Mesenteric fat pad (tissue), 1 donor: ENCODE measurements around the gene FBXW12. TPM values are rescaled to one million over a fixed set of nuclear protein-coding genes. Genes with fewer than 3 reads are reported as not detected.

Experiments used
- DNase-seq: peaks from one replicate; pipeline ENCODE4 v3.0.0-alpha.2; 2020; ENCODE audit warnings: low spot score
- total RNA-seq: library from RNA; stranded (reverse); fragmentation: NEBNext Ultra II Directional; extraction: Animal tissue kit (Norgen Biotek cat#: 25700); gene quantifications from one replicate; pipeline ENCODE4 v1.2.1, GENCODE V29; 2021
- donor health status: DM: yes; HTN: yes; CAD: no.

FBXW12 gene
- total RNA-seq, 1 donor from 2014 or later: not detected

GRCh38 chr3:48419149-48419548 lies 47.1 kb downstream of the FBXW12 start:
- DNase-seq: no peak

- DNase-seq: no peak
Observed at GRCh38 chr3:48419597-48419996, 47.6 kb downstream of the FBXW12 start.

- no peak for DNase-seq
Observed at GRCh38 chr3:48420561-48420960, 48.5 kb downstream of the FBXW12 start.

GRCh38 chr3:48422272-48422671 lies 50.3 kb downstream of the FBXW12 start:
- DNase-seq: no peak

- no peak for DNase-seq
Observed at GRCh38 chr3:48422681-48423080, 50.7 kb downstream of the FBXW12 start.

DNA sequence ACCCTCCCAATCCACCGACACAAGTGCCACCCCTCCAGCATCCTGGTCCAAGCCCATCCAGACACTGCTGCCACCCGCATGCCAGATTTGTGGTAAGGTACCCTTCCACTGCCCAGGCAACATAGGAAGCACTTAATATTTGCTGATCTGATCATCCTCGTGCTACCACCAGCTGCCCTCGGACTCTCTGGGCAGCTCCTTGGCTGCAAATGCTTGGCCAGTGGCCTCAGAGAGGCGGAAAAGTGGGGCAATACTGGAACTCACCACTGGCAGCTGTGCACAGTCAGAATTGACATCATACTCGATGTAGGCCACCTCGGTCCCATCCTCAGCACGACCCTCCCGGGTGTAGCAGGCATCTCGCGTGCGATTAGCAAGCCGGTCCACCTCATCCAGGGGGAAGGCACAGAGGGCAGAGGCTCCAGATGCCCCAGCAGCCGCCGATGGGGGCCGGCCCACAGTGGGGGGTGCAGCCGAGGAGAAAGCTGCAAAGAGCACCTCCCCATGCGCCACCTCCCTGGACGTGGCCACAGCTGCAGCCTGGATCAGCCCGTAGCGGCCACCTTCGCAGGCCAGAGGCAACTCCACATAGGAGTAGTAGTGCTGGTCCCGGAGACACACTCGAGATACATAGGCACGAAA lies 51.3 kb downstream of the FBXW12 start:
- DNase-seq: no peak

- DNase-seq: no peak
Observed at GRCh38 chr3:48423883-48424695, 52.1 kb downstream of the FBXW12 start.

DNA sequence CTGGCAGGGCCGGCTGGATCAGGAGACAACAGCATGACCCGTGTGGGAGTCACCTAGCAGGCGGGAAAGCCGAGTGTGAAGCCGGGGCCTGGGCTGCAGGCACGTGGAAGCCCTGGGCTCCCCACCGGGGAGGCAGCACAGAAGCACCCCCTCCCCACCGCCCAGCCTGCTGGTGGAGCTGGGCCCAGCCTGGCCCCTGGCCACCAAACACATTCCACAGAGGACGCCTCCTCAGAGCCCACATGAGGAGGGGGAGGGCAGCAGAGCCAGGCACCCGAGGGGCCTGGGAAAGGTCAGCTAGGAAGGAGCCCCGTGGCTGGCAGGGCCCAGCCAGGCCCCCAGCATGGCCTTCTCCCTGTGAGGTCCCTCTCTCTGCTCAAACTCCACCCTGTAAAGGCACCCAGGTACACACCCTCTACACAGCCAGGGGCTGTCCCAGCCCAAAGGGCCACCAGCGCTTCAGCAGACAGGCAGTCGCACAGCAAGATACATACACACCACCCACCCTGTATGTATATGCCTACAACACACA lies 53.3 kb downstream of the FBXW12 start:
- DNase-seq: no peak

DNA sequence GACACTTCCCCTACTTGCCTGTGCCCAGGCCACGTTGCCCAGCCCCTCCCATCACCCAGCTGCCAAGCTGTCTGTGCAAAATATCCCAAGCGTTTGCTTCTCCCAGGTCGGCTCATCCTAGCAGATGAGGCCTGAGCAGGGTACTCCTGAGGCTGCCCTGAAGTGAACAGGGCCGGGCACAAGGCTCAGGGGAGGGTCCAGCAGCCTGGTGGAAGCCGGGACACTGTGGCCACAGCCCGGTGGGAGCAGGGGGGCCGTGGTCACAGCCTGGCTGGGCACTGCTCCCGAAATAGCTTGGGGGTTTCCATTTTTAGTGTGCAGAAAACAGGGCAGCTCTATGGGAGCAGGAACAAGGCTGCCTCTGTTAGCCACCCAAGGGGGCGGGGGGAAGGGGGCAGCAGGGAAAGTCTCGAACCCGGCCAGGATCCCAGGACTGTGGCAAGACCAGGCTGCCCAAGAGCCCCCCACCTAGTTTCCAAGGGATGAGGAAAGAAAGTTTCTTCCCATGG lies 54.4 kb downstream of the FBXW12 start:
- DNase-seq: no peak

GRCh38 chr3:48426944-48427629 lies 55.1 kb downstream of the FBXW12 start:
- no peak for DNase-seq

GRCh38 chr3:48427630-48427962 lies 55.6 kb downstream of the FBXW12 start:
- no peak for DNase-seq

- DNase-seq: no peak
Observed at GRCh38 chr3:48428088-48428571, 56.1 kb downstream of the FBXW12 start.

- DNase-seq: no peak
Observed at GRCh38 chr3:48428572-48429316, 56.7 kb downstream of the FBXW12 start.

- no peak for DNase-seq
Observed at GRCh38 chr3:48429317-48429959, 57.4 kb downstream of the FBXW12 start.

- no peak for DNase-seq
Observed at GRCh38 chr3:48429960-48430707, 58.1 kb downstream of the FBXW12 start, which contains the start of gene PLXNB1. PLXNB1 (minus strand) TSS chr3:48430086; CDS start chr3:48424611, 5,475 bp downstream.

- no peak for DNase-seq
Observed at GRCh38 chr3:48430708-48431101, 58.7 kb downstream of the FBXW12 start.

DNA sequence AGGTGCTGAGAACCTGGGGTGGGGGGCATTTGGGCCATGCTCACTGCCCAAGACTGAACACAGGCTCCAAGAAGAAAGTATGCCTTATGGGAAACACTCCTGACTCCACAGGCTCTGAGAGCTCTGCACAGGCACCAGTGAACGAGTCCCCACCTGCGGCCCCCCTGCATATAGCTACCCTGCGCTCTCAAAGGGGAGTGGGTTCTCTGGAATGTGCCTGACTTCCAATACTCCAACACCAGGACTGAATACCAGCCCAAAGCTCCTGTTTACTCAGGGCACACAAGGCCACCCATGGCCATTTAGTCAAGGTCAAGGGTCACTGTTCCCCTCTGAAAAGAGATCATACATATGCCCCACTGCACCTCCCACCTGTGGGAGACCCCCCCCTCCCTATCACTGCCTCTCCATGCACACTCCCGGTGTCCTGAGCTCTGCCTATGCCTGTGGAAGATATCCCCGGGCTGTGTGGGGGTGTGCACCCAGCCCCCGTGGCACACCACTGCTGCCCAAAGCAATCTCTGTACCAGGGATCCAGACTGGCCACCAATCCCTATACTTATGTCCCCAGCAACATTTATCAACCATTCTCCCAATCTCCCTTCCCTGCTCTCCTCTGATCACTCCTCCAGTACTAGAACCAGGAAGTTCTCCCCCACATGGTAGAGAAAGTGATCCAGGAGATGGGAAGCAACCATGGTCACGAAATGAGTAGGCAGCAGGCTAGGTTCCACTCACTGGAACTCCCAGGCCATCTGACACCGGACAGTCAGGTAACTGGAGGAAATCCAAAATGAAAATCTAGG lies 59.4 kb downstream of the FBXW12 start:
- no peak for DNase-seq
